ENCODE data around the gene TIMM8B.

DNA sequence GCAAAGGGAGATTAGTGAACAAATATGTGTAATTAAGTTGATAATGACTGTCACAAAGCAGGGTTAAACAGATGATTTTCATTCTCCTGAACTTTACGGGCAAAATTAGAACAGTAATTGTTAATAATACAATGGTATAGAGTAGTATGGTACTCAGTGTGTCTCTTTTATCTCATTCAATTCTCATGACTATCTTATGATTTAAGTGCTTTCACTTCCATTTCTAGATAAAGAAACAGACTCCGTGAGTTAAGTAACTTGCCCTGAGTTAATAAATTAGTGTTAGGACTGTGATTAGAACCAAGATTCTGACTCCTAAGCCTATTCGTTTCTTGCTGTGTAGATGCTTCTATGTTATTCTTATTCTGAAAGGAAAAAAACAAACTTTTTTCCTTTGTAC is 34.8 kb downstream of the TIMM8B start:
- TF ChIP-seq, protein P1, sequence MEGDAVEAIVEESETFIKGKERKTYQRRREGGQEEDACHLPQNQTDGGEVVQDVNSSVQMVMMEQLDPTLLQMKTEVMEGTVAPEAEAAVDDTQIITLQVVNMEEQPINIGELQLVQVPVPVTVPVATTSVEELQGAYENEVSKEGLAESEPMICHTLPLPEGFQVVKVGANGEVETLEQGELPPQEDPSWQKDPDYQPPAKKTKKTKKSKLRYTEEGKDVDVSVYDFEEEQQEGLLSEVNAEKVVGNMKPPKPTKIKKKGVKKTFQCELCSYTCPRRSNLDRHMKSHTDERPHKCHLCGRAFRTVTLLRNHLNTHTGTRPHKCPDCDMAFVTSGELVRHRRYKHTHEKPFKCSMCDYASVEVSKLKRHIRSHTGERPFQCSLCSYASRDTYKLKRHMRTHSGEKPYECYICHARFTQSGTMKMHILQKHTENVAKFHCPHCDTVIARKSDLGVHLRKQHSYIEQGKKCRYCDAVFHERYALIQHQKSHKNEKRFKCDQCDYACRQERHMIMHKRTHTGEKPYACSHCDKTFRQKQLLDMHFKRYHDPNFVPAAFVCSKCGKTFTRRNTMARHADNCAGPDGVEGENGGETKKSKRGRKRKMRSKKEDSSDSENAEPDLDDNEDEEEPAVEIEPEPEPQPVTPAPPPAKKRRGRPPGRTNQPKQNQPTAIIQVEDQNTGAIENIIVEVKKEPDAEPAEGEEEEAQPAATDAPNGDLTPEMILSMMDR (conservative IDR thresholded peaks at IDR 0.05; ENCODE audit: low read length), result no peak
- TF ChIP-seq EZH2phosphoT487 (IDR thresholded peaks at IDR 0.05; ENCODE audit: borderline replicate concordance), result no peak

All from Loucy (cell line).